Measurements from ENCODE around the gene BMF. TPM values are rescaled to one million over a fixed set of nuclear protein-coding genes. Genes with fewer than 3 reads are reported as not detected.

BMF gene
- total RNA-seq, 1 experiment from 2014 or later, result 13.2 TPM

DNA sequence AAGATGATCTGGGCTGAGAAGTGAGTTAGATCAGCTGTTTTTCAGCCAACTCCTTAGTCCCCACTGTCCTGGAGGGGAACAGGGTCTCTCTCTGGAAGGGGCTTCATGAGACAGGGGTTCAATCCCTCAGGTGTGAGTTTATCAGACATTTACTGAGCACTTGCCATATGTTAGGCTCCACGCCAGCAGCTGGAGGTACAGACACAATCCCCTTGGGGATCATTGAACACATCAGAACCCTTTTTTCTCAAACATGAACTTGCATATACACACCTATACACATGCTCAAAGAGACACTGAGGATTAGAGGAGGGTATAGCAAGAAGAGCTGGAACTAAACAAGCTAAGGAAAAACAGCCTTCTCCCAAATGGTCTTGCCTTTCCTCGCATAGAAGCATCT is 5.5 kb upstream of the BMF start:
- H3K18ac ChIP-seq (ENCODE audit: insufficient read length, low read depth, low read length), result no peak overlapping the region
- Mint-ChIP-seq H3K9me3 (no peaks in the 10 kb centered on the region; a peak in 1 of 5 replicates), H3K4me1 (peaks cover 34 to 50% of the 10 kb centered on the region in 2 experiments), H3K27ac (no peak overlapping the region), H3K4me3 (no peak overlapping the region), H3K27me3 (ENCODE audit: low read depth) (no peaks in the 10 kb centered on the region), H3K36me3 (ENCODE audit: insufficient read depth in 1 of 3, low read depth in 3 of 3) (no peaks in the 10 kb centered on the region)
- H3K79me2 ChIP-seq (ENCODE audit: insufficient read depth, low read length), result no peaks in the 10 kb centered on the region
- no peak overlapping the region for H2AK5ac ChIP-seq (ENCODE audit: insufficient read length, low read length)
- H4K91ac ChIP-seq (ENCODE audit: insufficient read length, low read depth, low read length), result no peak overlapping the region
- H3K4ac ChIP-seq (ENCODE audit: low read depth, low read length), result no peak overlapping the region
- WGBS (ENCODE audit: extremely low coverage, insufficient read length, low lambda C conversion rate), result no CpG with 5 or more reads among the region's 2 CpGs
- H3K4me2 ChIP-seq (ENCODE audit: insufficient read depth, insufficient read length, low read length), result no peak overlapping the region
- H3K23me2 ChIP-seq (ENCODE audit: insufficient read length, low read depth, low read length, poor library complexity, severe bottlenecking), result no peaks in the 10 kb centered on the region
- no peak overlapping the region for H2BK120ac ChIP-seq (ENCODE audit: low read depth, low read length, poor library complexity, severe bottlenecking)
- H3K23ac ChIP-seq (ENCODE audit: insufficient read length, low read depth, low read length), result no peak overlapping the region
- no peak overlapping the region for H4K8ac ChIP-seq (replicated peaks; ENCODE audit: insufficient read length, low read depth, low read length)
- DNase-seq, result no peak
- H2BK20ac ChIP-seq (ENCODE audit: low read depth, low read length, poor library complexity, severe bottlenecking), result no peak overlapping the region
- H2BK12ac ChIP-seq (ENCODE audit: insufficient read length, low read depth, low read length), result no peak overlapping the region
- no peak overlapping the region for H3K14ac ChIP-seq (ENCODE audit: insufficient read depth, low read length)
- H3K79me1 ChIP-seq (ENCODE audit: insufficient read depth, low read depth, low read length, poor library complexity, severe bottlenecking), result no peaks in the 10 kb centered on the region
- no peak overlapping the region for H3K9ac ChIP-seq (ENCODE audit: extremely low read depth, insufficient read length, low read length)
- H3K9me3 ChIP-seq (ENCODE audit: control insufficient read depth, low read depth, low read length), result no peaks in the 10 kb centered on the region
- no peak overlapping the region for H2AFZ ChIP-seq (ENCODE audit: low read length)
- H2BK5ac ChIP-seq (ENCODE audit: insufficient read length, low read length), result no peak overlapping the region
- H4K5ac ChIP-seq (ENCODE audit: insufficient read length, low read depth, low read length), result no peak overlapping the region
- no peak overlapping the region for H2BK15ac ChIP-seq (ENCODE audit: low read depth, low read length)
- H4K20me1 ChIP-seq (ENCODE audit: control insufficient read depth, insufficient read depth, insufficient read length), result no peaks in the 10 kb centered on the region
- H3T11ph ChIP-seq (ENCODE audit: low read length), result no peak overlapping the region
- TF ChIP-seq, protein P1, sequence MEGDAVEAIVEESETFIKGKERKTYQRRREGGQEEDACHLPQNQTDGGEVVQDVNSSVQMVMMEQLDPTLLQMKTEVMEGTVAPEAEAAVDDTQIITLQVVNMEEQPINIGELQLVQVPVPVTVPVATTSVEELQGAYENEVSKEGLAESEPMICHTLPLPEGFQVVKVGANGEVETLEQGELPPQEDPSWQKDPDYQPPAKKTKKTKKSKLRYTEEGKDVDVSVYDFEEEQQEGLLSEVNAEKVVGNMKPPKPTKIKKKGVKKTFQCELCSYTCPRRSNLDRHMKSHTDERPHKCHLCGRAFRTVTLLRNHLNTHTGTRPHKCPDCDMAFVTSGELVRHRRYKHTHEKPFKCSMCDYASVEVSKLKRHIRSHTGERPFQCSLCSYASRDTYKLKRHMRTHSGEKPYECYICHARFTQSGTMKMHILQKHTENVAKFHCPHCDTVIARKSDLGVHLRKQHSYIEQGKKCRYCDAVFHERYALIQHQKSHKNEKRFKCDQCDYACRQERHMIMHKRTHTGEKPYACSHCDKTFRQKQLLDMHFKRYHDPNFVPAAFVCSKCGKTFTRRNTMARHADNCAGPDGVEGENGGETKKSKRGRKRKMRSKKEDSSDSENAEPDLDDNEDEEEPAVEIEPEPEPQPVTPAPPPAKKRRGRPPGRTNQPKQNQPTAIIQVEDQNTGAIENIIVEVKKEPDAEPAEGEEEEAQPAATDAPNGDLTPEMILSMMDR (conservative IDR thresholded peaks at IDR 0.05), result no peak
- H3K27me3 ChIP-seq (ENCODE audit: insufficient read depth, low read length), result no peaks in the 10 kb centered on the region
- H3K27ac ChIP-seq (ENCODE audit: insufficient read length, low read depth, low read length), result no peak overlapping the region
- H3K4me1 ChIP-seq (ENCODE audit: insufficient read depth, low read length), result no peaks in the 10 kb centered on the region; the same call in 1 of the 2 replicates
- H3K56ac ChIP-seq (ENCODE audit: insufficient read length, low read depth, low read length), result no peak overlapping the region

Measured in H9 (cell line).